SK-N-SH (cell line): ENCODE measurements around the gene ADAMTS6. TPM values are rescaled to one million over a fixed set of nuclear protein-coding genes. Genes with fewer than 3 reads are reported as not detected.

Experiments used
- CTCF ChIA-PET: fragments of 300-600, 350-600 bp; formaldehyde crosslinking; extraction: SDS; loops from one replicate; lab custom pipeline; 2021; lab: Yijun Ruan, JAX
- POLR2A ChIA-PET: fragments of 350-600 bp; sonication (Branson Sonifier 250); formaldehyde crosslinking; extraction: SDS; loops from one replicate; lab custom pipeline; 2020; ENCODE audit warnings: antibody characterized with exemption, inconsistent platforms; lab: Yijun Ruan, JAX
- DNase-seq: peaks from one replicate; pipeline ENCODE4 v3.0.0; 2012
- H2AFZ ChIP-seq: fragments of 200-600 bp; sonication (generic); 2 replicates; pipeline ENCODE4 v1.8.1; 2016; ENCODE audit warnings: antibody characterized with exemption, mild to moderate bottlenecking, low read depth
- H3F3A ChIP-seq: fragments of 200-600 bp; sonication (generic); replicated peaks from 2 replicates; pipeline ENCODE3; 2016; ENCODE audit warnings: antibody characterized with exemption, mild to moderate bottlenecking; ENCODE audit not compliant: insufficient read depth
- H3K27ac ChIP-seq, 2 experiments: fragments of 200-500 bp in 1 of 2; fragments of 200-600 bp in 1 of 2; sonication (Bioruptor generic) in 1 of 2; sonication (generic), shearing (Covaris generic) in 1 of 2; 2 replicates each; pipeline versions ENCODE4 v1.5.1 to v1.6.1; 2014 to 2016; ENCODE audit warnings: low read depth in 2 of 2, inconsistent platforms in 1 of 2, low read length in 1 of 2, mild to moderate bottlenecking in 1 of 2, mixed read lengths in 1 of 2
- H3K27me3 ChIP-seq: fragments of 200-600 bp; sonication (generic), shearing (Covaris generic); 2 replicates; pipeline ENCODE4 v1.6.1; 2016; ENCODE audit warnings: mixed run types; ENCODE audit not compliant: insufficient read depth
- H3K36me3 ChIP-seq, 2 experiments: fragments of 200-500 bp in 1 of 2; fragments of 200-600 bp in 1 of 2; sonication (Bioruptor generic) in 1 of 2; sonication (generic) in 1 of 2; replicated peaks in 1 of 2; 2 replicates each; pipeline versions ENCODE3 to v1.5.1; 2014 to 2016; ENCODE audit warnings: low read length in 1 of 2, mild to moderate bottlenecking in 1 of 2; ENCODE audit not compliant: insufficient read depth in 2 of 2, control insufficient read depth in 1 of 2
- H3K4me1 ChIP-seq, 2 experiments: fragments of 200-500 bp in 1 of 2; fragments of 200-600 bp in 1 of 2; sonication (Bioruptor generic) in 1 of 2; sonication (generic), shearing (Covaris generic) in 1 of 2; 2 replicates each; pipeline versions ENCODE4 v1.5.1 to v1.6.1; 2014 to 2016; ENCODE audit warnings: low read depth in 1 of 2, low read length in 1 of 2, mixed run types in 1 of 2; ENCODE audit not compliant: insufficient read depth in 2 of 2, control insufficient read depth in 1 of 2
- H3K4me2 ChIP-seq: fragments of 200-600 bp; sonication (generic), shearing (Covaris generic); 2 replicates; pipeline ENCODE4 v1.6.1; 2017; ENCODE audit warnings: mixed run types
- H3K4me3 ChIP-seq, 2 experiments: fragments of 200-500 bp in 1 of 2; fragments of 200-600 bp in 1 of 2; sonication (Bioruptor generic) in 1 of 2; sonication (generic), shearing (Covaris generic) in 1 of 2; 2 replicates each; pipeline versions ENCODE4 v1.5.1 to v1.8.1; 2014 to 2016; ENCODE audit warnings: low read depth in 2 of 2, inconsistent platforms in 1 of 2, low read length in 1 of 2, mild to moderate bottlenecking in 1 of 2, mixed read lengths in 1 of 2, moderate library complexity in 1 of 2
- H3K79me2 ChIP-seq: fragments of 200-600 bp; sonication (generic); 2 replicates; pipeline ENCODE4 v1.8.1; 2017; ENCODE audit warnings: mild to moderate bottlenecking; ENCODE audit not compliant: insufficient read depth
- H3K9ac ChIP-seq: fragments of 200-600 bp; sonication (generic); 2 replicates; pipeline ENCODE4 v1.6.1; 2017; ENCODE audit warnings: mixed run types
- H3K9me2 ChIP-seq: fragments of 200-600 bp; sonication (generic); 2 replicates; pipeline ENCODE4 v1.6.1; 2017; ENCODE audit warnings: mixed run types
- H3K9me3 ChIP-seq: fragments of 200-600 bp; sonication (generic); 2 replicates; pipeline ENCODE4 v1.6.1; 2017; ENCODE audit warnings: mixed run types, mild to moderate bottlenecking, moderate library complexity
- H4K20me1 ChIP-seq: fragments of 200-600 bp; sonication (generic); 2 replicates; pipeline ENCODE4 v1.6.1; 2017; ENCODE audit warnings: mild to moderate bottlenecking, mixed run types; ENCODE audit not compliant: insufficient read depth
- CHD2 ChIP-seq: fragments of 150-350 bp; IDR thresholded peaks from 2 replicates; pipeline ENCODE4 v1.6.1; 2018; ENCODE audit warnings: low read length; ENCODE audit not compliant: partially characterized antibody
- FOSL2 ChIP-seq: IDR thresholded peaks from 2 replicates; pipeline ENCODE4 v1.4.0; 2012; ENCODE audit warnings: low read depth, mild to moderate bottlenecking, moderate library complexity, borderline replicate concordance
- FOXJ3 ChIP-seq: sonication (generic); formaldehyde crosslinking; IDR thresholded peaks from 2 replicates; pipeline ENCODE4 v1.5.1; 2020; ENCODE audit warnings: mild to moderate bottlenecking, missing genetic modification reagents
- IRF3 ChIP-seq: fragments of 150-350 bp; IDR thresholded peaks from 2 replicates; pipeline ENCODE4 v1.6.1; 2016; ENCODE audit warnings: mild to moderate bottlenecking, low read depth, low read length
- MEF2A ChIP-seq: IDR thresholded peaks from 2 replicates; pipeline ENCODE4 v1.4.0; 2012; ENCODE audit warnings: low read depth, borderline replicate concordance
- NRF1 ChIP-seq: IDR thresholded peaks from 2 replicates; pipeline ENCODE4 v1.6.1; 2012; ENCODE audit warnings: low read depth, mild to moderate bottlenecking, low read length
- PBX3 ChIP-seq: IDR thresholded peaks from 2 replicates; pipeline ENCODE4; 2012
- RAD21 ChIP-seq: IDR thresholded peaks from 2 replicates; pipeline ENCODE4 v1.6.1; 2012; ENCODE audit warnings: mild to moderate bottlenecking, low read length
- RCOR1 ChIP-seq: fragments of 150-350 bp; IDR thresholded peaks from 2 replicates; pipeline ENCODE4 v1.6.1; 2017; ENCODE audit warnings: antibody characterized with exemption, low read length
- RFX5 ChIP-seq: IDR thresholded peaks from 2 replicates; pipeline ENCODE4 v1.6.1; 2012; ENCODE audit warnings: mild to moderate bottlenecking, improper control_type of control experiment, low read length
- SIN3A ChIP-seq: IDR thresholded peaks from 2 replicates; pipeline ENCODE4 v1.6.1; 2012; ENCODE audit warnings: low read depth, mild to moderate bottlenecking, low read length, moderate library complexity, borderline replicate concordance
- TCF12 ChIP-seq: IDR thresholded peaks from 2 replicates; pipeline ENCODE4 v1.4.0; 2012
- TEAD4 ChIP-seq: IDR thresholded peaks from 2 replicates; pipeline ENCODE4 v1.4.0; 2012; ENCODE audit warnings: mild to moderate bottlenecking, borderline replicate concordance; ENCODE audit not compliant: insufficient read depth
- USF1 ChIP-seq: IDR thresholded peaks from 2 replicates; pipeline ENCODE4 v1.4.0; 2012; ENCODE audit warnings: low read depth, borderline replicate concordance
- USF2 ChIP-seq: fragments of 150-350 bp; IDR thresholded peaks from 2 replicates; pipeline ENCODE4 v1.6.1; 2017; ENCODE audit warnings: antibody characterized with exemption, low read length, low read depth, borderline replicate concordance
- WGBS: methylation state at CpG from one replicate; pipeline ENCODE4 v1.1.6; 2017; ENCODE audit warnings: low lambda C conversion rate; 5-methylcytosine and 5-hydroxymethylcytosine counted together
- polyA plus RNA-seq, 3 experiments: library from polyadenylated mRNA; depleted of rRNA; stranded (reverse); fragments of >200 nt; gene quantifications; 2 replicates each; pipeline ENCODE4 v1.2.3, GENCODE V29; 2012

The ADAMTS6 gene
- polyA plus RNA-seq, 1 of the 3 experiments (the other 2 are of a cell fraction) = 15.0 TPM

- Histone ChIP-seq H3K9me3 (no peaks in the 10 kb centered on the region), H3K27me3 (no peaks in the 10 kb centered on the region), H3K4me3 (no peak overlapping the region), H3F3A (no peaks in the 10 kb centered on the region), H3K4me2 (no peak overlapping the region), H3K9me2 (no peaks in the 10 kb centered on the region), H3K36me3 (no peaks in the 10 kb centered on the region), H3K9ac (no peak overlapping the region), H4K20me1 (no peaks in the 10 kb centered on the region), H3K4me1 (peaks cover 6 to 8% of the 10 kb centered on the region in 2 experiments; a peak in 2 of 4 replicates), H3K79me2 (no peaks in the 10 kb centered on the region), H2AFZ (peak overlapping the region; percentile 69), H3K27ac (peak overlapping the region in 1 of 2 experiments; percentile 13; a peak in 1 of 4 replicates)
- CTCF ChIA-PET = interaction anchor here (1.5 to 3.2 kb wide), 3 partner anchors 290 to 381 kb away, joined by 3 to 12 read pairs (median 3); partner anchors contain the start of gene ADAMTS6
- POLR2A ChIA-PET = interaction anchor here (1.0 kb wide), 1 partner anchor 8 kb away, joined by 3 read pairs; no protein-coding TSS in a partner anchor
- TF ChIP-seq SIN3A (no peak), IRF3 (no peak), MEF2A (no peak), PBX3 (no peak), TCF12 (no peak), FOXJ3 (CRISPR knock-in tag) (no peak), NRF1 (no peak), RAD21 (no peak), FOSL2 (no peak), RCOR1 (no peak), USF2 (no peak), TEAD4 (no peak), CHD2 (no peak), RFX5 (no peak), USF1 (no peak)
- no peak for DNase-seq
- 97% methylated on average over 8 of the region's 8 CpGs for WGBS
Observed at GRCh38 chr5:65101632-65102100, 380.1 kb downstream of the ADAMTS6 start.
